ENCODE data around the gene COQ9.

Gene COQ9

GRCh38 chr16:57473176-57473840 lies 26.0 kb downstream of the COQ9 start:
- no peak for DNase-seq

GRCh38 chr16:57473906-57474305 lies 26.6 kb downstream of the COQ9 start:
- DNase-seq = no peak

- DNase-seq = no peak
Measured at GRCh38 chr16:57474671-57475661, 27.7 kb downstream of the COQ9 start.

GRCh38 chr16:57475711-57476339 lies 28.5 kb downstream of the COQ9 start:
- no peak for DNase-seq

GRCh38 chr16:57476546-57477410 lies 29.5 kb downstream of the COQ9 start:
- DNase-seq = no peak

GRCh38 chr16:57477531-57478202 lies 30.4 kb downstream of the COQ9 start:
- DNase-seq = no peak

- no peak for DNase-seq
Measured at GRCh38 chr16:57478396-57479204, 31.3 kb downstream of the COQ9 start.

- no peak for DNase-seq
Measured at GRCh38 chr16:57479205-57479975, 32.1 kb downstream of the COQ9 start.

GRCh38 chr16:57479976-57480753 lies 32.9 kb downstream of the COQ9 start:
- no peak for DNase-seq

- DNase-seq = no peak
Measured at GRCh38 chr16:57480754-57481230, 33.5 kb downstream of the COQ9 start.

- DNase-seq = no peak
Measured at GRCh38 chr16:57481421-57481820, 34.1 kb downstream of the COQ9 start.

- DNase-seq = no peak
Measured at GRCh38 chr16:57482845-57483545, 35.7 kb downstream of the COQ9 start.

- no peak for DNase-seq
Measured at GRCh38 chr16:57483725-57484514, 36.6 kb downstream of the COQ9 start.

GRCh38 chr16:57484515-57485005 lies 37.3 kb downstream of the COQ9 start:
- no peak for DNase-seq

- no peak for DNase-seq
Measured at GRCh38 chr16:57485091-57485915, 38.0 kb downstream of the COQ9 start.

Data from cortex of kidney (tissue), 1 donor.